Neutrophil (primary cell): Measurements from ENCODE around the gene ENTPD1.
A peak's percentile ranks its signal among the peaks of the same experiment; 100 is the strongest.

Experiments used
- H3K27ac ChIP-seq: fragments of 200-600 bp; sonication (generic); 2 replicates; pipeline ENCODE4 v1.5.1; 2016; ENCODE audit warnings: mild to moderate bottlenecking, moderate library complexity
- H3K27me3 ChIP-seq: fragments of 200-600 bp; sonication (generic); 2 replicates; pipeline ENCODE4 v1.6.0; 2016; ENCODE audit warnings: mild to moderate bottlenecking
- H3K36me3 ChIP-seq: fragments of 200-600 bp; sonication (generic); 2 replicates; pipeline ENCODE4 v1.5.1; 2017
- H3K4me1 ChIP-seq, 2 experiments: fragments of 200-600 bp in 1 of 2; sonication (generic) in 1 of 2; 1 replicate in 1 of 2; 2 replicates in 1 of 2; pipeline versions ENCODE4 v1.5.1 to v1.6.1; 2013 to 2016; ENCODE audit warnings: low read depth in 1 of 2, low read length in 1 of 2, mild to moderate bottlenecking in 1 of 2, moderate library complexity in 1 of 2; ENCODE audit not compliant: control insufficient read depth in 1 of 2, insufficient read depth in 1 of 2
- H3K4me3 ChIP-seq, 2 experiments: fragments of 200-600 bp in 1 of 2; sonication (generic) in 1 of 2; 1 replicate in 1 of 2; 2 replicates in 1 of 2; pipeline ENCODE4 v1.5.1; 2013 to 2016; ENCODE audit warnings: low read depth in 1 of 2, low read length in 1 of 2, mild to moderate bottlenecking in 1 of 2, moderate library complexity in 1 of 2
- H3K9me3 ChIP-seq: fragments of 200-600 bp; sonication (generic); 2 replicates; pipeline ENCODE4 v1.5.1; 2016
- TF ChIP-seq, protein P1 (sequence below): fragments of 200-600 bp; sonication (generic); IDR thresholded peaks from 2 replicates; pipeline ENCODE4 v1.5.1; 2016; ENCODE audit warnings: antibody characterized with exemption

ENTPD1 gene

DNA sequence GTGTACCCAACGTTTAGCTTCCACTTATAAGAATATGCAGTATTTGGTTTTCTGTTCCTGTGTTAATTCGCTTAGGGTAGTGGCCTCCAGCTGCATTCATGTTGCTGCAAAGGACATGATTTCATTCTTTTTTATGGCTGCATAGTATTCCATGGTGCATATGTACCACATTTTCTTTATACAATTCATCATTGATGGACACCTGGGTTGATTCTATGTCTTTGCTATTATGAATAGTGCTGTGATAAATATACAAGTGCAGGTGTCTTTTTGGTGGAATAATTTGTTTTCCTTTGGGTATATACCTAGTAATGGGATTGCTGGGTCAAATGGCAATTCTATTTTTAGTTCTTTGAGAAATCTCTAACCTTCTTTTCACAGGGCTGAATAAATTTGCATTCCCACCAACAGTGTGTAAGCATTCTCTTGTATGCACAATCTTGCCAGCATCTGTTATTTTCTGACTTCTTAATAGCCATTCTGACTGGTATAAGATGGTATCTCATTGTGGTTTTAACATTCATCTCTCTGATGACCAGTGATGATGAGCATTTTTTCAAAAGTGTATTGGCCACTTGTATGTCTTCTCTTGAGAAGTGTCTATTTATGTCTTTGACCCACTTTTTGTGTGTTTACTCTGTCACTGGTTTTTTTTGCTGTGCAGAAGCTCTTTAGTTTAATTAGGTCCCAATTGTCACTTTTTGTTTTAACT is 79.3 kb downstream of the ENTPD1 start:
- Histone ChIP-seq H3K4me1 (peaks cover 18 to 20% of the 10 kb centered on the region in 2 experiments), H3K27ac (no peak overlapping the region), H3K4me3 (no peak overlapping the region), H3K36me3 (peaks cover 47% of the 10 kb centered on the region), H3K27me3 (no peaks in the 10 kb centered on the region), H3K9me3 (no peaks in the 10 kb centered on the region)
- TF ChIP-seq, protein P1, sequence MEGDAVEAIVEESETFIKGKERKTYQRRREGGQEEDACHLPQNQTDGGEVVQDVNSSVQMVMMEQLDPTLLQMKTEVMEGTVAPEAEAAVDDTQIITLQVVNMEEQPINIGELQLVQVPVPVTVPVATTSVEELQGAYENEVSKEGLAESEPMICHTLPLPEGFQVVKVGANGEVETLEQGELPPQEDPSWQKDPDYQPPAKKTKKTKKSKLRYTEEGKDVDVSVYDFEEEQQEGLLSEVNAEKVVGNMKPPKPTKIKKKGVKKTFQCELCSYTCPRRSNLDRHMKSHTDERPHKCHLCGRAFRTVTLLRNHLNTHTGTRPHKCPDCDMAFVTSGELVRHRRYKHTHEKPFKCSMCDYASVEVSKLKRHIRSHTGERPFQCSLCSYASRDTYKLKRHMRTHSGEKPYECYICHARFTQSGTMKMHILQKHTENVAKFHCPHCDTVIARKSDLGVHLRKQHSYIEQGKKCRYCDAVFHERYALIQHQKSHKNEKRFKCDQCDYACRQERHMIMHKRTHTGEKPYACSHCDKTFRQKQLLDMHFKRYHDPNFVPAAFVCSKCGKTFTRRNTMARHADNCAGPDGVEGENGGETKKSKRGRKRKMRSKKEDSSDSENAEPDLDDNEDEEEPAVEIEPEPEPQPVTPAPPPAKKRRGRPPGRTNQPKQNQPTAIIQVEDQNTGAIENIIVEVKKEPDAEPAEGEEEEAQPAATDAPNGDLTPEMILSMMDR = no peak

DNA sequence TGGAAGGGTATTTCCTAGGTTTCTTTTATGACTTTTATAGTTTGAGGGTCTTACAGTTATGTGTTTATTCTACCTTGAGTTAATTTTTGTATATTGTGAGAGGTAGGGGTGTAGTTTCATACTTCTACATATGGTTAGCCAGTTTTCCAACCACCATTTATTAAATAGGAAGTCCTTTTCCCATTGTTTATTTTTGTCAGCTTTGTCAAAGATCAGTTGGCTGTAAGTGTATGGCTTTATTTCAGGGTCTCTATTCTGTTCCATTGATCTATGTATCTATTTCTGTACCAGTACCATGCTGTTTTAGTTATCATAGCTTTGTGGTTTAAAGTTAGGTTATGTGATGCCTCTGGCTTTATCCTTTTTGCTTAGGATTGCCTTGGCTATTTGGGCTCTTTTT is 79.9 kb downstream of the ENTPD1 start:
- TF ChIP-seq, protein P1 = no peak
- Histone ChIP-seq H3K9me3 (no peaks in the 10 kb centered on the region), H3K4me1 (peaks cover 18 to 23% of the 10 kb centered on the region in 2 experiments), H3K36me3 (peaks cover 50% of the 10 kb centered on the region), H3K4me3 (no peak overlapping the region), H3K27ac (no peak overlapping the region), H3K27me3 (no peaks in the 10 kb centered on the region)

DNA sequence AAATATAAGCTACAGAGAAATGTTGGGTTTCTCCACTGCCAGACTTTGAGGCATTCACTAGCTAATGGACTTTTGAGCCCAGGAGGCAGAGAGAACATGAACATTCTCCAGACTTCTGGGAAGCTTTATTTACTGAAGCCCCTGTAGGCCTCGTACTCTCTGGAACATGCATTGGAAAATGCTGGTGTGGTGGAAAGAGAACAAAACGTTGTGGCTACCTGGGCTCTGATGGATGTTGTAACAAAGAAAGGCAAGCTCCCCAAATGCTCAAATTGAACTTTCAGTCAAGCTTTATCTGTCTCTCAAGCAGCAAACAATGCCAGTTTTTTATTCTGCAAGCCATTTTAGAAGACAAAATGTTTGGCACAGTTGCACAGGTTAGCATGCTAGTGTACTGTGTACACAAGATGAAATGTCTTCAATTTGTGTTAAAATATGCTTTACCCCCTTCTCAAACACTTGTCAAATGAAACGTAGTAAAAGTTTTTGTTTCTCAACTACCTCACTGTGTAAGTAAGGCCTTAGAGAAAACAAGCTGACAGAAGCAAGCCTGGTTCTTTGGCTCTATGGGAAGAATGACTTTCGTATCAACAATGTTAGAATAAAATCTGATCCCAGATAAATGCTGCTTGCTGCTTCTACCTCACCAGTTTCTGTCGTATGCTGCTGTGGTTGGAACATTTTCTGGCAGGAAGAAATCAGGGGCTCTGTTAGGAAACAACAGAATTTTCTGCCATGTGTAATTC is 80.8 kb downstream of the ENTPD1 start:
- H3K9me3 ChIP-seq = no peaks in the 10 kb centered on the region
- H3K4me1 ChIP-seq = peaks cover 24 to 31% of the 10 kb centered on the region in 2 experiments
- H3K27ac ChIP-seq = peak overlapping the region; percentile 55
- H3K36me3 ChIP-seq = peaks cover 46% of the 10 kb centered on the region
- H3K4me3 ChIP-seq = no peak overlapping the region
- TF ChIP-seq, protein P1 = no peak
- H3K27me3 ChIP-seq = no peaks in the 10 kb centered on the region

DNA sequence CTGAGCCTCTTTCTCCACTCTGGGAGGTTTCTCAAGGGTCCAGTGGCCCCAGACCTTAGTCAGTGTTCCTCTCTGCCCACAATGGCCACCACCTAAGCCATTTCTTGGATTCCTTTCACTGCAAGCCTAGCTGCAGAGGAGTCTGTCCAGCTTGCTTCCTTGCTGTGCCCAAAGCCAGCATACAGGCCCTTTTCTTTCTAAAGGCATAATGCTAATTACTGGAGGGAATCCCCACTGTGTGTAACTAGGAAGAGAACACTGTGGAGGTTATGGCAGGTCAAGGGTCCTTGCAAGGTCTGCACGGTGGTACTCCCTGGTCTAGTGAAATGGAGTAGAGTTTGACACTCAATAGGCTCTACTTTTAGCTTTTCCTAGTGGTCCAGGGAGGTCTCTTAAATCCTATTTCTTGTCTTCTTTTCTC is 81.4 kb downstream of the ENTPD1 start:
- Histone ChIP-seq H3K27ac (peak overlapping the region; percentile 55), H3K4me3 (no peak overlapping the region), H3K4me1 (peaks cover 30 to 37% of the 10 kb centered on the region in 2 experiments), H3K36me3 (peaks cover 43% of the 10 kb centered on the region), H3K9me3 (no peaks in the 10 kb centered on the region), H3K27me3 (no peaks in the 10 kb centered on the region)
- TF ChIP-seq, protein P1 = no peak

DNA sequence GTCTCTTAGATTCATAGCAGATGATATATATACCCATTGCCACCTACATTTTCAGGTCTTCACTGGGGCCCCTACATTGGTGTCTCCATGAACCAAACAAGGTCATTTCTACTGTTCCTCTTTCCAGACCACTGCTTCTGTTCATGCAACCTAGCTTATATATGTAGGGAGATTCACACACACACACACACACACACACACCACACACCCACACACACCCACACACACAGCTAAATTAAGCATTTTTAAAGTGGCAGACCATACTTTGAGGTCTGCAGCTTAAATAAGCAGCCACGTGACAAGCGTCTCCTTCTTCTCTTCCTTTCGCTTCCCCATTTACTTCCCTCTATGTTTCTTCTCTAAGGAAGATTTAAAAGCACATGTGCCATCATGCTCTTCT is 81.8 kb downstream of the ENTPD1 start:
- Histone ChIP-seq H3K9me3 (no peaks in the 10 kb centered on the region), H3K4me1 (peaks cover 30 to 37% of the 10 kb centered on the region in 2 experiments), H3K27ac (peak overlapping the region; percentile 55), H3K27me3 (no peaks in the 10 kb centered on the region), H3K4me3 (no peak overlapping the region), H3K36me3 (peaks cover 43% of the 10 kb centered on the region)
- TF ChIP-seq, protein P1 = no peak
